ENCODE results near the gene MPLKIP. TPM values are rescaled to one million over a fixed set of nuclear protein-coding genes. Genes with fewer than 3 reads are reported as not detected.
A peak's percentile ranks its signal among the peaks of the same experiment; 100 is the strongest.
"Not testable (repeated sequence)": the region's sequence is repeated elsewhere in the genome, so short reads cannot be mapped to it uniquely, and the experiment has no call there.

The MPLKIP gene
- total RNA-seq, result 3.1 TPM

DNA sequence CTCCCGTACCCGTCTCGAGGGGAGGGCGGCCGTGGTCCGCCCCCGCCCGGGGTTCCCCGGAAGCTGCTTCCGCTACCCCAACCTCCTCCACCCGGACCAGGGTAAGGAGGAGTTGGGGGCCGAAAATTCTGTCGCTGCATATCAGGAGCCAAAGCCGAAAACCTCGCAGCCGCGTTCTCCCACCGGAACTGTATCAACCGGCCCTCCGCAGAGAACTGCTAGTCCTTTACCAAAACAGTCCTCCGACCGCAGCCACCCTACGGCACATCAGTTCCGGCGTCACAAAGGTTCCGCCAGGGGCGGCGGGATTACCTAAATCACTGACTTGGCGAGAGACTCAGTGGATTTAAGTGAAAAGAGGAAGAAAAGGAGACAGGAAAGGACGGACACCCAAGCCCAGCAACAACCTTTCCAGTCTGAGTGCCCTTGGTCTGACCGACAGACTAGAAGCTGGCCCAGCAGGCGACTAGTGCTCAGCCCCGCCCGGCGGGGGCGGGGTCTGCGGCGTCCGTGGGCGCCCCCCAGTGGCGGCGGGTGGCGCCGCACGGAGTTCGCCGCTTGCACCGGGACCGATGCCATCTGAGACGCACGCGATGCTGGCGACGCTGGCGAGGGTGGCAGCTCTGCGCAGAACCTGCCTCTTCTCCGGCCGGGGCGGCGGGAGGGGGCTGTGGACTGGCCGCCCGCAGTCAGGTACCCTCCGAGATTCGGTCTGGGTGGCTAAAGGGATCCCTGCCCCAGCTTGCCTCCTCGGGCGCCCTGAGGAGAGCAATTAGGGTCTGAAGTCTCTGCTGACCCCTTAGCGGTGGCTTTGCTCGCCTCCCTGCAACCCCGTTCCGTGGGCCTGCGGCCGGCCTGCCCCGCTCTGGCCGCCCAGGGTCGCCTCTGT, at the start of gene MPLKIP, which contains the start of gene SUGCT:
MPLKIP (minus strand) TSS at position 195 of the 889 bp plus-strand sequence; CDS start at position 140, 55 bp downstream.
SUGCT (plus strand) TSS at position 578 of the 889 bp plus-strand sequence.
- no peaks in the 10 kb centered on the region for H3K27me3 ChIP-seq (ENCODE audit: control insufficient read depth in 3 of 3, insufficient read depth in 3 of 3, low read length in 3 of 3)
- peak within 1 kb of the TSS; percentile 80 for H3K27ac ChIP-seq (ENCODE audit: low read depth, low read length)
- H3K36me3 ChIP-seq (ENCODE audit: control insufficient read depth in 3 of 3, insufficient read depth in 3 of 3, low read length in 3 of 3), result peaks cover 0 to 3% (median 3%) of the 10 kb centered on the region in 3 donors
- H3K4me3 ChIP-seq (ENCODE audit: low read length in 3 of 3), result peak within 1 kb of the TSS; percentile 73 to 98 (median 96)
- H3K9me3 ChIP-seq (ENCODE audit: control insufficient read depth in 3 of 3, low read length in 3 of 3), result no peaks in the 10 kb centered on the region
- peak within 1 kb of the TSS; percentile 98 for H3K9ac ChIP-seq (ENCODE audit: low read depth in 1 of 3, low read length in 3 of 3)
- H3K4me1 ChIP-seq (ENCODE audit: control insufficient read depth in 3 of 3, insufficient read depth in 3 of 3, low read length in 3 of 3), result peaks cover 9 to 15% (median 15%) of the 10 kb centered on the region in 3 donors

DNA sequence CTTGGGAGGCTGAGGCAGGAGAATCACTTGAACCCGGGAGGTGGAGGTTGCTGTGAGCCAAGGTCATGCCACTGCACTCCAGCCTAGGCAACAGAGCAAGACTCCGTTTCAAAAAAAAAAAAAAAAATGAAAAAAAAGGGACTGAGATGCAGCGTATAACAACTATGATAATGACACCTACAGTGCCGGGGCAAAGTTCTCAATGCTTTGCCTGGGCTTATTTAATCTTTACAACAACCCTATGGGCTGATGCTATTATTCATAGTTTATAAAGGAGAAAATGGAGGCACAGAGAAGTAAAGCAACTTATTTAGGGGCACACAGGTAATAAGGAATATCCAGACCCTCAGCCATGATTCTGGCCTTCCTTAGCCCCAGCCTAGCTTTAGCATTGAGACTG, 48.0 kb upstream of the MPLKIP start:
- H3K27ac ChIP-seq (ENCODE audit: low read depth, low read length), result no peak overlapping the region
- H3K27me3 ChIP-seq (ENCODE audit: control insufficient read depth in 3 of 3, insufficient read depth in 3 of 3, low read length in 3 of 3), result no peaks in the 10 kb centered on the region
- no peaks in the 10 kb centered on the region for H3K9me3 ChIP-seq (ENCODE audit: control insufficient read depth in 3 of 3, low read length in 3 of 3)
- no peaks in the 10 kb centered on the region for H3K36me3 ChIP-seq (ENCODE audit: control insufficient read depth in 3 of 3, insufficient read depth in 3 of 3, low read length in 3 of 3)
- H3K4me1 ChIP-seq (ENCODE audit: control insufficient read depth in 3 of 3, insufficient read depth in 3 of 3, low read length in 3 of 3), result no peaks in the 10 kb centered on the region
- no peak overlapping the region for H3K9ac ChIP-seq (ENCODE audit: low read depth in 1 of 3, low read length in 3 of 3)
- no peak overlapping the region for H3K4me3 ChIP-seq (ENCODE audit: low read length in 3 of 3)

DNA sequence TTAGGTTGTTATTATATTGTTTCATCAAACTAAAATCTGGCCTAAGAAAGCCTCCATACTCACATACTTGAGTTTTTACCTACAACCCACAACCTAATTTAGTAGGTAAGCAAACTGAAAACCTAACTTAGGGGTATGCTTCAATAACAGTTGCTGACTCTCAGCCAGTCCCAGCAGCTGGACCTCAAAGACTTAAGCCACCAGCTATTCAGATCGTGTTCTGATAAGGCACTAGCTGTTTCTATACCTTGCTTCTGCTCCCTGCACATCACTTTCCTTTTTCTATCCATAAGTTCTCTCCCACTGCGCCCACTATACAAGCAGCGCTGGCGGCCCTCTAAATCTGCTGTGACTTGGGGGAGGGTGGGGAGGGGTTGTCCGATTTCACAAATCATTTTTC, 42.6 kb upstream of the MPLKIP start:
- Histone ChIP-seq H3K27me3 (ENCODE audit: control insufficient read depth in 3 of 3, insufficient read depth in 3 of 3, low read length in 3 of 3) (no peaks in the 10 kb centered on the region), H3K4me1 (ENCODE audit: control insufficient read depth in 3 of 3, insufficient read depth in 3 of 3, low read length in 3 of 3) (no peaks in the 10 kb centered on the region), H3K4me3 (ENCODE audit: low read length in 3 of 3) (no peak overlapping the region), H3K9ac (ENCODE audit: low read depth in 1 of 3, low read length in 3 of 3) (no peak overlapping the region), H3K9me3 (ENCODE audit: control insufficient read depth in 3 of 3, low read length in 3 of 3) (no peaks in the 10 kb centered on the region), H3K27ac (ENCODE audit: low read depth, low read length) (no peak overlapping the region), H3K36me3 (ENCODE audit: control insufficient read depth in 3 of 3, insufficient read depth in 3 of 3, low read length in 3 of 3) (no peaks in the 10 kb centered on the region)

DNA sequence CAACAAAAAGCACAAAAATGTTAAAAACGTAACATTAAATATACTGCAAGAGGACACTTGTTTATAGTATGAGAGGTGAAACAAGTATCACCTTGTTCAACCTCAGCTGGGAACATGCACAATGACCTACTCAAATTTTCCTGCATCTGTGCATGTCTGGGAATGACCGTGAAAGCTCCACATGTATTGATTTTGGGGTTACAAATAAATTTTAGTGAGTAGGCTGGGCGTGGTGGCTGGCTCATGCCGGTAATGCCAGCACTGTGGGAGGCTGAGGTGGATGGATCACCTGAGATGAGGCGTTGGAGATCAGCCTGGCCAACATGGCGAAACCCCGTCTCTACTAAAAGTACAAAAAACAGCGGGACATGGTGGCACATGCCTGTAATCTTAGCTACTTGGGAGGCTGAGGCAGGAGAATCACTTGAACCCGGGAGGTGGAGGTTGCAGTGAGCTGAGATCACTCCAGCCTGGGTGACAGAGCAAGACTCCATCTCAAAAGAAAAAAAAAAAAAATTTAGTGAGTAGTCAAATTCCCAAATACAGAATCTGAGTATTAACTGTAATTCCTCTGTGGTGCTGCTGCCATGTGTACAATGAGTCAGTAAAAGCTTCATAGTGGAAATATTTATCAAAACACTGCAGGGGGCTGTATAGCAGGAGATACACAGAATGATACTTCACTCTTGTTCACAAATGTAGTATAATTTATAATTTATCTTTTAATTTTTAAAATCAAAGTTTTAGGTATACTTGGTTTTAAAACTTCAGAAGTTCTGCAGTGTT, 41.5 kb upstream of the MPLKIP start:
- Histone ChIP-seq H3K9me3 (ENCODE audit: control insufficient read depth in 3 of 3, low read length in 3 of 3) (no peaks in the 10 kb centered on the region), H3K4me1 (ENCODE audit: control insufficient read depth in 3 of 3, insufficient read depth in 3 of 3, low read length in 3 of 3) (no peaks in the 10 kb centered on the region), H3K27ac (ENCODE audit: low read depth, low read length) (no peak overlapping the region), H3K9ac (ENCODE audit: low read depth in 1 of 3, low read length in 3 of 3) (no peak overlapping the region), H3K27me3 (ENCODE audit: control insufficient read depth in 3 of 3, insufficient read depth in 3 of 3, low read length in 3 of 3) (no peaks in the 10 kb centered on the region), H3K4me3 (ENCODE audit: low read length in 3 of 3) (no peak overlapping the region), H3K36me3 (ENCODE audit: control insufficient read depth in 3 of 3, insufficient read depth in 3 of 3, low read length in 3 of 3) (no peaks in the 10 kb centered on the region)

DNA sequence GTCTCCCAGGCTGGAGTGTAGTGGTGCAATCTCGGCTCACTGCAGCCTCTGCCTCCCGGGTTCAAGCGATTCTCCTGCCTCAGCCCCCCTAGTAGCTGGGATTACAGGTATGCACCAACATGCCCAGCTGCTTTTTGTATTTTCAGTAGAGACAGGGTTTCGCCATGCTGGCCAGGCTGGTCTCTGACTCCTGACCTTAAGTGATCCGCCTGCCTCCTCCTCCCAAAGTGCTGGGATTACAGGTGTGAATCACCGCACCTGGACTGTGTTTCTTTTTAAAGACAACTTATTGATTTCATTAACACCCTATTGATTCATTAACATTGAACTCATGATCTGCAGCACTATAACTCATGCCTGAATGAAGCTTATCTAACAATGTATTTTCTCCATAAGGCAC, 40.8 kb upstream of the MPLKIP start:
- not testable (repeated sequence) for H3K27ac ChIP-seq (ENCODE audit: low read depth, low read length); H3K4me3 ChIP-seq (ENCODE audit: low read length in 3 of 3); H3K36me3 ChIP-seq (ENCODE audit: control insufficient read depth in 3 of 3, insufficient read depth in 3 of 3, low read length in 3 of 3); H3K9ac ChIP-seq (ENCODE audit: low read depth in 1 of 3, low read length in 3 of 3); H3K9me3 ChIP-seq (ENCODE audit: control insufficient read depth in 3 of 3, low read length in 3 of 3); H3K27me3 ChIP-seq (ENCODE audit: control insufficient read depth in 3 of 3, insufficient read depth in 3 of 3, low read length in 3 of 3); H3K4me1 ChIP-seq (ENCODE audit: control insufficient read depth in 3 of 3, insufficient read depth in 3 of 3, low read length in 3 of 3)

DNA sequence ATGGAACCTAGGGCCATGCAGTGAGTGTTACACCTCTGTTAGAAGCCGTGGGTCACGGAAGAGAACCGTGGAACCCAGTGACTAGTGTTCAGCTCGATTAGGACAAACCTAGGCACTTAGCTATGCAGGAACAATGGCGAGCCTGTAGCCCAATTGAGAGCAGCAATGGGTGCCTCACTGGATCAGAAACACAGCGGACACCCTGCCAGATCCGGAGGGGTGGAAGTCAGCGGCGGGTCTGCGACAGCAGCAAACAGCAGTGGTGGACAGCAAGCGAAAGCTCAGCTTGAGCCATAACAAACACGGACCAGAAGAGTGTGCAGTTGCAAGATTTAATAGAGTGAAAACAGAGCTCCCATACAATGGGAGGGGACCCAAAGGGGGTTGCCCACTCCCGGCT, 38.7 kb upstream of the MPLKIP start:
- not testable (repeated sequence) for H3K27ac ChIP-seq (ENCODE audit: low read depth, low read length); H3K4me3 ChIP-seq (ENCODE audit: low read length in 3 of 3); H3K4me1 ChIP-seq (ENCODE audit: control insufficient read depth in 3 of 3, insufficient read depth in 3 of 3, low read length in 3 of 3); H3K27me3 ChIP-seq (ENCODE audit: control insufficient read depth in 3 of 3, insufficient read depth in 3 of 3, low read length in 3 of 3); H3K36me3 ChIP-seq (ENCODE audit: control insufficient read depth in 3 of 3, insufficient read depth in 3 of 3, low read length in 3 of 3); H3K9ac ChIP-seq (ENCODE audit: low read depth in 1 of 3, low read length in 3 of 3); H3K9me3 ChIP-seq (ENCODE audit: control insufficient read depth in 3 of 3, low read length in 3 of 3)

DNA sequence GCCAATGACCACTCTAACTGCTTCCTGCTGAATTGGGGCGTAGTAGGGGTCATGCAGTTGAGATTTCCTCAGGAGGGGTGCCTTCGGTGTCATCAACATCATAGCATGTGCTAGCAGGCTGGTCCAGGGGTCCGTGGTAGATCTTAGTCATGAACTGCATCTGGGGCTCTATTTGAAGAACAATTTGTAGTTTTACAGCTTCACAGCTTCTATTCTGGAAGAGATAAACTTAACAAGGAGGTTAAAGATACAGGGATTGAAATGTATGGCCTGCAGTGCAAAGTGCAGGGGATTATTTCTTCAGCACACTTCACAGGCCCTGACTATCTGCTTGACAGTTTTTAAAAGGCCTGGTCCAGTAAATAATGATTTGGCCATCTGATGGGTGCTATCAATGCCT, 33.8 kb upstream of the MPLKIP start:
- not testable (repeated sequence) for H3K9me3 ChIP-seq (ENCODE audit: control insufficient read depth in 3 of 3, low read length in 3 of 3); H3K9ac ChIP-seq (ENCODE audit: low read depth in 1 of 3, low read length in 3 of 3); H3K36me3 ChIP-seq (ENCODE audit: control insufficient read depth in 3 of 3, insufficient read depth in 3 of 3, low read length in 3 of 3); H3K4me3 ChIP-seq (ENCODE audit: low read length in 3 of 3); H3K27ac ChIP-seq (ENCODE audit: low read depth, low read length); H3K27me3 ChIP-seq (ENCODE audit: control insufficient read depth in 3 of 3, insufficient read depth in 3 of 3, low read length in 3 of 3); H3K4me1 ChIP-seq (ENCODE audit: control insufficient read depth in 3 of 3, insufficient read depth in 3 of 3, low read length in 3 of 3)

DNA sequence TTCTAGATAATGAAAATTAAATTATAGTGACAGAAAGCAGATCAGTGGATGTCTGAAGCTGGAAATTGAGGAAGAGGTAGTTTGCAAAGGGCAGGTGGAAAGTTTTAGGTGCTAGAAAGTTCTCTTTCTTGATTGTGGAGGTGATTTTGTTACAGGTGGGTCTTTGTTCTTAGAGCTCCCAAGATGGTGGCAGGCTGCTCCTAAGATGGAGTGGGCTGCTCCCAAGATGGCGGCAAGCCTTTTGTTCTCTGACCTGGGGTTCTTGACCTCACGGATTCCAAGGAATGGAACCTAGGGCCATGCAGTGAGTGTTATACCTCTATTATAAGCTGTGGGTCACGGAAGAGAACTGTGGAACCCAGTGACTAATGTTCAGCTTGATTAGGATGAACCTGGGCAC, 32.9 kb upstream of the MPLKIP start:
- H3K4me1 ChIP-seq (ENCODE audit: control insufficient read depth in 3 of 3, insufficient read depth in 3 of 3, low read length in 3 of 3), result no peaks in the 10 kb centered on the region
- H3K4me3 ChIP-seq (ENCODE audit: low read length in 3 of 3), result no peak overlapping the region
- H3K9me3 ChIP-seq (ENCODE audit: control insufficient read depth in 3 of 3, low read length in 3 of 3), result no peaks in the 10 kb centered on the region
- no peaks in the 10 kb centered on the region for H3K27me3 ChIP-seq (ENCODE audit: control insufficient read depth in 3 of 3, insufficient read depth in 3 of 3, low read length in 3 of 3)
- H3K27ac ChIP-seq (ENCODE audit: low read depth, low read length), result no peak overlapping the region
- no peaks in the 10 kb centered on the region for H3K36me3 ChIP-seq (ENCODE audit: control insufficient read depth in 3 of 3, insufficient read depth in 3 of 3, low read length in 3 of 3)
- H3K9ac ChIP-seq (ENCODE audit: low read depth in 1 of 3, low read length in 3 of 3), result no peak overlapping the region

DNA sequence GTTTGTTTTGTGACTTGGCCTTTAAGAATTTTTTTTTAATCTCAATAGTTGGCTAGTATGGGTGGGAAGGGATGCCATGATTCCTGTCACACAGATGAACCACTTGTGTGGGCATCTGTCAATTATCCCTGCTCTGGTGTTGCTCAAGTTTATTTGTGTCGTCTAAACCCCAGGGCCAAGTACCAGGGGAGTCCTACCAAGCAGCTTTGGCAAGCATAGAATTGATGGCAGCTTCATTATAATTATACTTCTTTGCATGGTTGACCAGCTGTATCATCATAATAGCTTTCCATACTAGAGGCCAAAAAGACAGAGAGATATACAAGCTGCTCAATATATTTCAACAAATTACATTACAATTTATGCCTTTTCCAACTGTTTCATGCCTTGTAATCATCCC, 30.8 kb upstream of the MPLKIP start:
- H3K27me3 ChIP-seq (ENCODE audit: control insufficient read depth in 3 of 3, insufficient read depth in 3 of 3, low read length in 3 of 3), result no peaks in the 10 kb centered on the region
- no peak overlapping the region for H3K4me3 ChIP-seq (ENCODE audit: low read length in 3 of 3)

DNA sequence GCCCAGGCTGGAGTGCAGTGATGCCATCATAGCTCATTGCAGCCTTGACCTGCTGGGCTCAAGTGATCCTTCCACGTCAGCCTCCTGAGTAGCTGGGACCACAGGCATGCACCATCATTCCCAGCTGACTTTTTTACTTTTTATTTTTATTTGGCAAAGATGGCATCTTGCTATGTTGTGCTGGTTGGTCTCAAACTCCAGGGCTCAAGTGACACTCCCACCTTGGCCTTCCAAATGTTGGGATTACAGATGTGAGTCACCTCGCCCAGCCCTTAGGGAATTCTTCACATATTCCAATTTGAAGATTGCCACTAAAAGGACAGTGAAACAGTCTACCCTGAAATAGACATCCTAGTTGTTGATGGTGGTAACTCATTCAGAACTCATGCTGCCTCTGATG, 28.1 kb upstream of the MPLKIP start:
- Histone ChIP-seq H3K4me1 (ENCODE audit: control insufficient read depth in 3 of 3, insufficient read depth in 3 of 3, low read length in 3 of 3) (no peaks in the 10 kb centered on the region), H3K27ac (ENCODE audit: low read depth, low read length) (no peak overlapping the region), H3K9me3 (ENCODE audit: control insufficient read depth in 3 of 3, low read length in 3 of 3) (no peaks in the 10 kb centered on the region), H3K9ac (ENCODE audit: low read depth in 1 of 3, low read length in 3 of 3) (no peak overlapping the region), H3K36me3 (ENCODE audit: control insufficient read depth in 3 of 3, insufficient read depth in 3 of 3, low read length in 3 of 3) (no peaks in the 10 kb centered on the region), H3K4me3 (ENCODE audit: low read length in 3 of 3) (no peak overlapping the region), H3K27me3 (ENCODE audit: control insufficient read depth in 3 of 3, insufficient read depth in 3 of 3, low read length in 3 of 3) (no peaks in the 10 kb centered on the region)

More for the DNA sequence above, 30.8 kb upstream of the MPLKIP start:
- H3K27ac ChIP-seq (ENCODE audit: low read depth, low read length), result no peak overlapping the region
- no peaks in the 10 kb centered on the region for H3K9me3 ChIP-seq (ENCODE audit: control insufficient read depth in 3 of 3, low read length in 3 of 3)
- no peak overlapping the region for H3K9ac ChIP-seq (ENCODE audit: low read depth in 1 of 3, low read length in 3 of 3)
- no peaks in the 10 kb centered on the region for H3K36me3 ChIP-seq (ENCODE audit: control insufficient read depth in 3 of 3, insufficient read depth in 3 of 3, low read length in 3 of 3)
- no peaks in the 10 kb centered on the region for H3K4me1 ChIP-seq (ENCODE audit: control insufficient read depth in 3 of 3, insufficient read depth in 3 of 3, low read length in 3 of 3)
